ENCODE data around the gene CDC37L1. TPM values are rescaled to one million over a fixed set of nuclear protein-coding genes. Genes with fewer than 3 reads are reported as not detected.

The CDC37L1 gene
- total RNA-seq, 2 donors from 2014 or later: 18.4 to 22.2 TPM

- Histone ChIP-seq H3K27ac (ENCODE audit: low read depth, low read length) (no peak overlapping the region), H3K36me3 (ENCODE audit: control insufficient read depth, insufficient read depth, low read length) (peaks cover 77% of the 10 kb centered on the region), H3K4me1 (ENCODE audit: control insufficient read depth, insufficient read depth, low read length) (no peaks in the 10 kb centered on the region), H3K4me3 (ENCODE audit: low read length) (no peak overlapping the region), H3K27me3 (ENCODE audit: control insufficient read depth, insufficient read depth, low read length, poor library complexity, severe bottlenecking) (no peaks in the 10 kb centered on the region), H3K9ac (ENCODE audit: extremely low read depth, low read length, poor library complexity, severe bottlenecking) (no peak overlapping the region), H3K9me3 (ENCODE audit: control insufficient read depth, low read length) (no peaks in the 10 kb centered on the region)
- H3K4me3 Mint-ChIP-seq: no peak overlapping the region
- H3K27ac Mint-ChIP-seq: peak overlapping the region; percentile 1
- H3K4me1 Mint-ChIP-seq: no peaks in the 10 kb centered on the region
- no peak for TF ChIP-seq CTCF (conservative IDR thresholded peaks at IDR 0.05)
- no peaks in the 10 kb centered on the region for H3K27me3 Mint-ChIP-seq (ENCODE audit: insufficient read depth)
- WGBS, 2 experiments (ENCODE audit: insufficient coverage in 1 of 2, insufficient read length in 1 of 2): 66 to 89% methylated on average over 1 to 2 of the region's 2 CpGs
- DNase-seq: no peak
- no peaks in the 10 kb centered on the region for H3K9me3 Mint-ChIP-seq
- H3K36me3 Mint-ChIP-seq (ENCODE audit: low read depth): peaks cover 52% of the 10 kb centered on the region
These were observed 26.7 kb downstream of the CDC37L1 start for GRCh38 chr9:4706021-4706420.

- Histone ChIP-seq H3K9me3 (ENCODE audit: control insufficient read depth, low read length) (no peaks in the 10 kb centered on the region), H3K4me1 (ENCODE audit: control insufficient read depth, insufficient read depth, low read length) (no peaks in the 10 kb centered on the region), H3K4me3 (ENCODE audit: low read length) (no peak overlapping the region), H3K27me3 (ENCODE audit: control insufficient read depth, insufficient read depth, low read length, poor library complexity, severe bottlenecking) (no peaks in the 10 kb centered on the region), H3K36me3 (ENCODE audit: control insufficient read depth, insufficient read depth, low read length) (peaks cover 77% of the 10 kb centered on the region), H3K27ac (ENCODE audit: low read depth, low read length) (no peak overlapping the region), H3K9ac (ENCODE audit: extremely low read depth, low read length, poor library complexity, severe bottlenecking) (no peak overlapping the region)
- Mint-ChIP-seq H3K36me3 (ENCODE audit: low read depth) (peaks cover 51% of the 10 kb centered on the region), H3K27ac (no peak overlapping the region), H3K9me3 (no peaks in the 10 kb centered on the region), H3K4me1 (no peaks in the 10 kb centered on the region), H3K27me3 (ENCODE audit: insufficient read depth) (no peaks in the 10 kb centered on the region), H3K4me3 (no peak overlapping the region)
- WGBS, 2 experiments (ENCODE audit: insufficient coverage in 1 of 2, insufficient read length in 1 of 2): 78 to 80% methylated on average over 3 of the region's 4 CpGs
- TF ChIP-seq CTCF (conservative IDR thresholded peaks at IDR 0.05): no peak
- DNase-seq: no peak
These were observed 27.7 kb downstream of the CDC37L1 start for GRCh38 chr9:4706971-4707622.

GRCh38 chr9:4709380-4709779 is 30.0 kb downstream of the CDC37L1 start:
- H3K27me3 ChIP-seq (ENCODE audit: control insufficient read depth, insufficient read depth, low read length, poor library complexity, severe bottlenecking): no peaks in the 10 kb centered on the region
- H3K4me1 Mint-ChIP-seq: no peaks in the 10 kb centered on the region
- DNase-seq: no peak
- TF ChIP-seq CTCF (conservative IDR thresholded peaks at IDR 0.05): no peak
- no peak overlapping the region for H3K27ac Mint-ChIP-seq
- no peak overlapping the region for H3K27ac ChIP-seq (ENCODE audit: low read depth, low read length)
- no peaks in the 10 kb centered on the region for H3K4me1 ChIP-seq (ENCODE audit: control insufficient read depth, insufficient read depth, low read length)
- H3K9me3 Mint-ChIP-seq: peaks cover 5% of the 10 kb centered on the region
- peaks cover 77% of the 10 kb centered on the region for H3K36me3 ChIP-seq (ENCODE audit: control insufficient read depth, insufficient read depth, low read length)
- no peak overlapping the region for H3K4me3 Mint-ChIP-seq
- peaks cover 48% of the 10 kb centered on the region for H3K36me3 Mint-ChIP-seq (ENCODE audit: low read depth)
- H3K27me3 Mint-ChIP-seq (ENCODE audit: insufficient read depth): no peaks in the 10 kb centered on the region
- no peak overlapping the region for H3K4me3 ChIP-seq (ENCODE audit: low read length)
- H3K9me3 ChIP-seq (ENCODE audit: control insufficient read depth, low read length): peaks cover 7% of the 10 kb centered on the region
- no peak overlapping the region for H3K9ac ChIP-seq (ENCODE audit: extremely low read depth, low read length, poor library complexity, severe bottlenecking)

All from endodermal cell (in vitro differentiated cells).